Measurements from ENCODE around the gene SLC35E3.
A peak's percentile ranks its signal among the peaks of the same experiment; 100 is the strongest.
"Not testable (repeated sequence)": the region's sequence is repeated elsewhere in the genome, so short reads cannot be mapped to it uniquely, and the experiment has no call there.

Gene SLC35E3

GRCh38 chr12:68793975-68794652, 48.1 kb downstream of the SLC35E3 start:
- DNase-seq (ENCODE audit: low read depth, low spot score): no peak

GRCh38 chr12:68794653-68795251, 48.8 kb downstream of the SLC35E3 start:
- peak; percentile 41 for DNase-seq (ENCODE audit: low read depth, low spot score)

DNA sequence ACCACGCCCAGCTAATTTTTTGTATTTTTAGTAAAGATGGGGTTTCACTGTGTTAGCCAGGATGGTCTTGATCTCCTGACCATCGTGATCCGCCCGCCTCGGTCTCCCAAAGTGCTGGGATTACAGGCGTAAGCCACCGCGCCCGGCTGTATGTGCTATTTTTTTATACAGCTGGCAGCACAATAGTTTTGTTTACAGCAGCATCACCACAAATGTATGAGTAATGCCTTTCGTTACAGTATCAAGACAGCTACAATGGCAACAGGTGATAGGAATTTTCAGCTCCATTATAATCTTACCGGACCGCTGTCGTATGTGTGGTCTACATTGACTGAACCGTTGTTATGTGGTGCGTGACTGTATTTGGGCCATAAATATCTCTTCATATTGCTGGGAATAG, 50.4 kb downstream of the SLC35E3 start:
- no peak for DNase-seq (ENCODE audit: low read depth, low spot score)

- DNase-seq (ENCODE audit: low read depth, low spot score): no peak
These were observed 52.9 kb downstream of the SLC35E3 start for GRCh38 chr12:68798882-68799234.

- no peak for DNase-seq (ENCODE audit: low read depth, low spot score)
These were observed 54.3 kb downstream of the SLC35E3 start for GRCh38 chr12:68800294-68800693.

DNA sequence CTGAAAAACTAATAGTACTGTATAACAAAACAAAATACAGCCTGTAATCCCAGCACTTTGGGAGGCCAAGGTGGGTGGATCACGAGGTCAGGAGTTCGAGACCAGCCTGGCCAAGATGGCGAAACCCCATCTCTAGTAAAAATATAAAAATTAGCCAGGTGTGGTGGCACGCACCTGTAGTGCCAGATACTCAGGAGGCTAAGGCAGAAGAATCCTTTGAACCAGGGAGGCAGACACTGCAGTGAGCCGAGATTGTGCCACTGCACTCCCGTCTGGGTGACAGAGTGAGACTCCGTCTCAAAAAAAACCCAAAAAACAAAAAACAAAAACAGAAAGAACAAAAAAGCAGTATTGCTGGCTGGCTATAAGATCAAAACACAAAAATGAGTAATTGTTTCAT, 55.1 kb downstream of the SLC35E3 start:
- DNase-seq (ENCODE audit: low read depth, low spot score): not testable (repeated sequence)

GRCh38 chr12:68802372-68802745, 56.4 kb downstream of the SLC35E3 start:
- not testable (repeated sequence) for DNase-seq (ENCODE audit: low read depth, low spot score)

DNA sequence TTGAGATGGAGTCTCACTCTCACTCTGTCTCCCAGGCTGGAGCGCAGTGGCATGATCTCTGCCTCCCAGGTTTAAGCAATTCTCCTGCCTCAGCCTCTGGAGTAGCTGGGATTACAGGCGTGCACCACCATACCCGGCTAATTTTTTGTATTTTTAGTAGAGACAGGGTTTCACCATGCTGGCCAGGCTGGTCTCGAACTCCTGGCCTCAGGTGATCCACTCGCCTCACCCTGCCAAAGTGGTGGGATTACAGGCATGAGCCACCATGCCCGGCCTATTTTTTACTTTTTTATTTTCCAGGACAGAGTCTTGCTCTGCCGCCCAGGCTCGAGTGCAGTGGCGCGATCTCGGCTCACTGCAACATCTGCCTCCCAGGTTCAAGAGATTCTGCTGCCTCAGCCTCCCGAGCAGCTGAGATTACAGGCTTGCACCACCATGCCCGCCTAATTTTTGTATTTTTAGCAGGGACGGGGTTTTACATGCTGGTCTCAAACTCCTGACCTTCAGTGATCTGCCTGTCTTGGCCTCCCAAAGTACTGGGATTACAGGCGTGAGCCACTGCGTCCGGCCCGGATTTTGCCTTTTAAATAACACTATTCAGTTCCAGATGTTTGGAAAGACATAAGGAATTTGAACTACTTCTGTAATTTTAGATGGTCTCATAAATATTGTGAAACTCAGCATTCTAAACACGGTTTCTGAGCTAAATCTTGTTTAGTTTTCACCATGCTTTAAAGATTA, 57.1 kb downstream of the SLC35E3 start:
- DNase-seq (ENCODE audit: low read depth, low spot score): not testable (repeated sequence)

DNA sequence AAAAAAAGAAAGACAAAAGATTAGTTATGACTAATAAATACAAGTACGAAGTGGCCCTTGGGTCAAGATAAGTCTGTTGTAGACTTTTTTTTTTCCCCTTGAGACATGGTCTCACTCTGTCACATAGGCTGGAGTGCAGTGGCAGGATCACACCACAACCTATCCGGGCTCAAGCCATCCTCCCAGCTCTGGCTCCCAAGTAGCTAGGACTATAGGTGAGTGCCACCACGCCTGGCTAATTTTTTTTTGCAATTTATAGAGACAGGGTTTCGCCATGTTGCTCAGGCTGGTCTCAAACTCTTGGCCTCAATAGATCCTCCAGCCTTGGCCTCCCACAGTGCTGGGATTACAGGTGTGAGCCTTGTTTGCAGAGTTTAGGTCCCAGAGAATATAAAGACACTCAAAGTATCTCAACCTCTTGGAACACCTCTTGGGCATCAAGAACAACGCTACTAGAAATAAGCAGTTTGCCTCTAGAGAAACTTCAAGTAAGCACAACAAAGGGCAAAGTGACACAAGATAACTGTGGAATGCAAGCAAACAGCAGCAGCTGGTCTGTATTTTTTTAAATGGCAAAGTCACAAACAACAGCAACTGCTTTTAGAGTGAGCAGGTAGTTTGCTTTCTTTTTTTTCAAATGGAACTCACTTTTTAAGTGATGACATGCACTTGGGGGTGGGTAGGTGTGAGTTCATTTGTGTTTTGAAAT, 58.1 kb downstream of the SLC35E3 start:
- no peak for DNase-seq (ENCODE audit: low read depth, low spot score)

DNA sequence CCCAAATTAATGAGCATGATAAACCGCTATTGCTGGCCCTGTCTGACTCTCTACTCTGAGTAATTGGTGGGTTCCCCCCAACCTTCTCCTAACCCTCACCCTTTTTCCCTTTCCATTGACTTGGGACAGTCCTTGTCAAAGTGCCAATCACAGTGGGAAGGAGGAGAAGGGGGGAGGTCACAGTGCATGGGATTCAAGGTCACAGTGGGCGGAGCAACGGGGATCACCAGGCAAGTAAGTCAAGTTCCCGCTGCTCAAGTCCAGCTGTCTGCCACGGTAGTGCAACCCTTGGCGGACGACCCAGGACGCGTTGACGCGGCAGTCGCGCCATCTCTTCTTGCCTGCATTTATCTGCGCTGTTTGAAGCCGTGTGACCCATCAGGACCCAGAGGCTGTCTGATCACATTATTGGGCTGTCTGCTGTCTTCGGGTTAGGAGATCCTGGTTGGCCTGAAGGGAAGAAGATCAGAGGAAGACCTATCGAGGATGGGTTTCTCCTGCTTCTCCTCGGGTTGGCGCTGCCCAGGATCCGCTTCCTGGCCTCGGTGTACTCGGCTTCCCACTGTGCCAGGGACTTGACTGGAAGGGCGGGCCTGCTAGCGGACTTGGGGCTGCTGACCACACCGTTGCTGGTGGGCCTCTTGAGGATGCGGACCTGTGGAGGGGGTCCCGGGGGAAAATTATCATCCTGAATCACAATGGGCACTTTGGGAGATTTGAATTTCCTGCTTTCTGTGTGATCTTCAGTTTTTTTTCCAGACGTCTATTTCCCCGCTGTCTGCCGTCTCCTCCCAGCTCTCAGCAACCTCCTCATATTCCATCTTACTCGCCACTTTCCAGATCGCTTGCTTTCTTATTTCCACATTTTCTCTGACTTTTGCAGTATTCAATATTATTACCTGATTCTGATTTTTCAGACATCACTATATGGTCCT, 58.9 kb downstream of the SLC35E3 start:
- no peak for DNase-seq (ENCODE audit: low read depth, low spot score)

DNA sequence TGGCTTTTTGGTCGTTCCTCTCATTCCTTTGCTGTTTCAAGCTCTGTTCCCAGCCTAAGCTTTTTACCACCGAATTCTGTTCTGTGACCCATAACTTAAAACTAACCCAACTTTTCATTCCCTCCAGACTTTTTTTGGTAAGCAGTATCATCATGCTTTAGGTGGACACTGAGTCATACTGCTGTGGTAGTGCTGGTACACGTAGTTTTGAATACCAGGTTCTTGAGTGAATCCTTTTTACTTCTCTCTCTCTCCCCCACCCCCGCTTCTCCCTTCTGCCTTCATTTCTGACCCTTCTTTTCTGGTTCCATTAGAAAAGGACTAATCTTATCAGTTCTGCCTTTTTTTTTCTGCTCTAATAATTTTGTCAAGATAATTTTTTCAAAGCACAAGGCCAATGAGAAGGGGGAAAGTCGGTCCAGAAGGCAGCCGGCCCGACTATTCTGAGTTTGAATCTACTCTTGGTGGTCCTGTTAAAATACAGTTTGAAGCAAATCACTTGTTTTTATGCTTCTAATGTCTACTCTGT, 59.7 kb downstream of the SLC35E3 start:
- DNase-seq (ENCODE audit: low read depth, low spot score): no peak

- no peak for DNase-seq (ENCODE audit: low read depth, low spot score)
These were observed 60.7 kb downstream of the SLC35E3 start for GRCh38 chr12:68806488-68807237.

DNA sequence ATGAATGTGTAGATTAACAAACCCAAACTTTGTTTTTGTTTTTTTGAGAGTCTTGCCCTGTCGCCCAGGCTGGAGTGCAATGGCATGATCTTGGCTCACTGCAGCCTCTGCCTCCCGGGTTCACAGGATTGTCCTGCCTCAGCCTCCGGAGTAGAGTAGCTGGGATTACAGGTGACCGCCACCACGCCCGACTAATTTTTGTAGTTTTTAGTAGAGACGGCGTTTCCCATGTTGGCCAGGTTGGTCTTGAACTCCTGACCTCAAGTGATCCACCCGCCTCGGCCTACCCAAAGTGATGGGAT, 61.2 kb downstream of the SLC35E3 start:
- DNase-seq (ENCODE audit: low read depth, low spot score): not testable (repeated sequence)

DNA sequence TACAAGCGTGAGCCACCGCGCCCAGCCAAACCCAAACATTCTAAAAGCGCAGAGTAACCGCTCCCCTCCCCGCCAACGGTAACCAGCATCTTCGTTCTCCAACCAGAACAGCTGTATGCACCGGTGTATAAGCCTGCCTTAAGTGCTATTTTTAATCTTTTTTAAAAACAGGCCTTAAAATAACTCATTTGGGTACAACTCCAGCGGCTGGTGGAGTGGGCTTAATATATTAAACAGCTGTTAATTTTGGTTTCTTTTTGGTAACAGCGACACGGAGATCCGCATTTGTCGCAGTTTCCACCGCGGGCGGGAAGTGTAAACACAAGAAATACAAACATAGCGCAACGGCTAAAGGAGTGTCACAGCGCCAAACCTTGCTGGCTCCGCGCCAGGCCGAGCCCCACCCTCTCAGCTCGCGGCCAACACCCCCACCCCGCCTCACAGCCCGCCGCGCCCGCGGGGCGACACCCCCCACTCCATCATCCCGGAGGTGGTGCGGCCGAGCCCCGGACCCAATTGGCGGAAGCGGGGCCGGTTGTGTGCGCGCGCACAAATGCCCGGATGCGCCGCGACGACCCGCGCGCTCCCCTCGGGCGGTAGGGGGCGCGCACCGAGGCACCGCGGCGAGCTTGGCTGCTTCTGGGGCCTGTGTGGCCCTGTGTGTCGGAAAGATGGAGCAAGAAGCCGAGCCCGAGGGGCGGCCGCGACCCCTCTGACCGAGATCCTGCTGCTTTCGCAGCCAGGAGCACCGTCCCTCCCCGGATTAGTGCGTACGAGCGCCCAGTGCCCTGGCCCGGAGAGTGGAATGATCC, 61.8 kb downstream of the SLC35E3 start, which contains the start of gene MDM2:
MDM2 (plus strand) TSS at position 602 of the 812 bp plus-strand sequence. CDS start 301 bp downstream, outside the sequence.
- DNase-seq (ENCODE audit: low read depth, low spot score): peak; percentile 97

- DNase-seq (ENCODE audit: low read depth, low spot score): peak; percentile 92
These were observed 62.6 kb downstream of the SLC35E3 start for GRCh38 chr12:68808388-68809189.

GRCh38 chr12:68809190-68810026, 63.4 kb downstream of the SLC35E3 start:
- no peak for DNase-seq (ENCODE audit: low read depth, low spot score)

GRCh38 chr12:68810027-68810389, 64.0 kb downstream of the SLC35E3 start:
- DNase-seq (ENCODE audit: low read depth, low spot score): not testable (repeated sequence)

DNA sequence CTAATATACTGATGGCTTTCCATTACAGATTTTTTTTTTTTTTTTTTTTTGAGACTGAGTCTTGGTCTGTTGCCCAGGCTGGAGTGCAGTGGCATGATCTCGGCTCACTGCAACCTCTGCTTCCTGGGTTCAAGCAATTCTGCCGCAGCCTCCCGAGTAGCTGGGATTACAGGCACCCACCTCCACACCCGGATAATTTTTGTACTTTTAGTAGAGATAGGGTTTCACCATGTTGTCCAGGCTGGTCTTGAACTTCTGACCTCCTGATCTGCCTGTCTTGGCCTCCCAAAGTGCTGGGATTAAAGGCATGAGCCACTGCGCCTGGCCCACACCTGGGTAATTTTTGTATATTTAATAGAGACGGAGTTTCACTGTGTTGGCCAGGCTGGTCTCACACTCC, 65.6 kb downstream of the SLC35E3 start:
- DNase-seq (ENCODE audit: low read depth, low spot score): not testable (repeated sequence)

All from astrocyte of the hippocampus (primary cell).